NOMO-1 (cell line): ENCODE measurements around the gene CABYR.

ENCODE experiments used
- DNase-seq, 2 experiments: peaks; one replicate each; lab custom pipeline; 2025; ENCODE audit not compliant: unreplicated experiment in 2 of 2; lab: John Stamatoyannopoulos, UW

CABYR gene

GRCh38 chr18:24189007-24189528 lies 50.2 kb downstream of the CABYR start:
- no peak for DNase-seq

- DNase-seq, result no peak
These were observed 50.9 kb downstream of the CABYR start for GRCh38 chr18:24189664-24190346.

- DNase-seq, result no peak
These were observed 51.7 kb downstream of the CABYR start for GRCh38 chr18:24190590-24190989.

- no peak for DNase-seq
These were observed 56.6 kb downstream of the CABYR start for GRCh38 chr18:24195296-24196053.

GRCh38 chr18:24196764-24197163 lies 57.9 kb downstream of the CABYR start:
- no peak for DNase-seq

GRCh38 chr18:24197412-24197811 lies 58.5 kb downstream of the CABYR start:
- DNase-seq, result no peak

- DNase-seq, result no peak
These were observed 59.6 kb downstream of the CABYR start for GRCh38 chr18:24198461-24198860.

GRCh38 chr18:24199372-24199962 lies 60.6 kb downstream of the CABYR start:
- no peak for DNase-seq

GRCh38 chr18:24200494-24201290 lies 61.8 kb downstream of the CABYR start:
- no peak for DNase-seq

GRCh38 chr18:24201699-24202687 lies 63.1 kb downstream of the CABYR start:
- DNase-seq, result no peak

- no peak for DNase-seq
These were observed 66.0 kb downstream of the CABYR start for GRCh38 chr18:24204904-24205303.

- no peak for DNase-seq
These were observed 69.6 kb downstream of the CABYR start for GRCh38 chr18:24208270-24209035.

GRCh38 chr18:24209558-24209957 lies 70.7 kb downstream of the CABYR start:
- DNase-seq, result no peak
